Hepatocyte (in vitro differentiated cells): Measurements from ENCODE around the gene PTCD1.

Source experiments
- CTCF ChIP-seq: fragments of 200-600 bp; sonication (generic); IDR thresholded peaks from 2 replicates; pipeline ENCODE4 v1.5.1; 2016; ENCODE audit warnings: antibody characterized with exemption, mild to moderate bottlenecking; ENCODE audit not compliant: poor library complexity
- EZH2 ChIP-seq: fragments of 200-600 bp; sonication (generic); IDR thresholded peaks from 2 replicates; pipeline ENCODE4 v1.6.1; 2016; ENCODE audit warnings: antibody characterized with exemption, mild to moderate bottlenecking, borderline replicate concordance
- EZH2phosphoT487 ChIP-seq: fragments of 200-600 bp; sonication (generic); IDR thresholded peaks from one replicate; pipeline ENCODE4 v1.6.1; 2018; ENCODE audit warnings: antibody characterized with exemption, mild to moderate bottlenecking, low read depth, moderate library complexity; ENCODE audit not compliant: unreplicated experiment, severe bottlenecking

- TF ChIP-seq CTCF (no peak), EZH2 (no peak), EZH2phosphoT487 (no peak)
Measured at GRCh38 chr7:99408379-99409191, 30.0 kb downstream of the PTCD1 start, which contains the start of the genes BUD31 and PDAP1.
